Stimulated activated CD4-positive, alpha-beta T cell treated with anti-CD3 and anti-CD28 coated beads, Interleukin-15, amount 100 ng/mL, for 24 hours (primary cell): ENCODE results near the gene MARCHF3.
"Not testable (repeated sequence)": the region's sequence is repeated elsewhere in the genome, so short reads cannot be mapped to it uniquely, and the experiment has no call there.

Experiments
- DNase-seq: peaks from one replicate; pipeline ENCODE4 v3.0.0-alpha.2; 2020

Gene MARCHF3

DNA sequence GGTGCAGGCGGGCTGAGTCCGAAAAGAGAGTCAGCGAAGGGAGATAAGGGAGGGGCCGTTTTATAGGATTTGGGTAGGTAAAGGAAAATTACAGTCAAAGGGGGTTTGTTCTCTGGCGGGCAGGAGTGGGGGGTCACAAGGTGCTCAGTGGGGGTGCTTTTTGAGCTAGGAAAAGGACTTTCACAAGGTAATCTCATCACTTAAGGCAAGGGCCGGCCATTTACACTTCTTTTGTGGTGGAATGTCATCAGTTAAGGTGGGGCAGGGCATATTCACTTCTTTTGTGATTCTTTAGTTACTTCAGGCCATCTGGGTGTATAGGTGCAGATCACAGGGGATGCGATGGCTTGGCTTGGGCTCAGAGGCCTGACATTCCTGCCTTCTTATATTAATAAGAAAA, 191.0 kb downstream of the MARCHF3 start:
- not testable (repeated sequence) for DNase-seq

DNA sequence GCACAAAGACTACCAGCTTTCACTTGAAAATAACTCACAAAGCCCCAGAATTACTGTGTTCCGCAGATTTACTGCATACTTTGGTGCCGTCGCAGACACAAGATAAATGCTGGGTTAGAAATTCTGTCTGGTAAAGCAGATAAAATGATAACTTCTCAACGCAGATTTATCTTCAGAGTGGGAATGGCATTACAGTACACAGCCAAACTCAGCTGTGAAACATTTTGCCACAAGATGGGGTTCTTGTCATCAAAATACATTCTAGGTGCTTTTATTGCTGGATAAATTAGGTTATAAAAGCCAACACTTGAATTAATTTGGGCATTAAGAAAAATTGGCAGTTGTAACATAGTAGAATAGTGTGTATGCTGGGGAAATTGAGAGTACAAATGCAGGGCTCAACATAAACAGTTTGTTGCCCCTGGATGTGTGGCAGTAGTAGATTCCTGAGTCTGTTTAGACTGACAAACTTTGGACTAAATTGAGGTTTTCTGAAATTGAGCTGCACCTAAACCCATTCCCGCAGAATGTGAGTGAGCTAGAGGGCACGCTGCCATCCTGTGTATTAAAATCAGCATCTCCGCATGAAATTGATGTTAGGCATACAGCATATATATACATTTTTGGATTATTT, 192.3 kb downstream of the MARCHF3 start:
- DNase-seq: no peak

DNA sequence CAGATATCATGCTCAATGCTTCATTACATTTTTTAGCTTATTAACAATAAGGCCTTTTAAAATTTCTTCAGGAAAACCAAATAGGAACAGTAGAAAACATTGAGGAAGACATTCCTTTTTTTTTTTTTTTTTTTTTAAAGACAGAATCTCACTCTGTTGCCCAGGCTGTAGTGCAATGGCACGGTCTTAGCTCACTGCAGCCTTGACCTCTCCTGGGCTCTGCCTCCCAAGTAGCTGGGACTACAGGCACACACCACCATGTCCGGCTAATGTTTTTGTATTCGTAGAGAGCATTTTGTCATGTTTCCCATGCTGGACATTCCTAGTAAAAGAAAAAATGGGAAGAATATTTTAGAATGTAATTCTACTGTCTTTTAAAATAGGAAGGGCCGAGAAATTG, 193.1 kb downstream of the MARCHF3 start:
- no peak for DNase-seq

DNA sequence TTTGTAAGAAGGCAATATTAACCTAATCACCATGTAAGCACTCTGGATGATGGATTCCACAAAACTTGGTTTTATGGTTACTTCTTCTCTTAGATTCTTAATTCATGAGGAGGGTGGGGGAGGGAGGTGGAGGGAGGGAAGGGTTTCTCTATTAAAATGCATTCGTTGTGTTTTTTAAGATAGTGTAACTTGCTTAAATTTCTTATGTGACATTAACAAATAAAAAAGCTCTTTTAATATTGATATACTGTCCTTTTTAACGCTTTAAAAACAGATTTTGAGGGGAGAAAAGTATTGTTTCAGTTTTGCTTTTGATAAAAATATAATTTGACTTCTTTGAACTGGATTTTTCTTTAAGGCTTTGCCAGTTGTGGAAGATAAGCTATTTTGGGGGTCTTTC, 193.6 kb downstream of the MARCHF3 start:
- no peak for DNase-seq

DNA sequence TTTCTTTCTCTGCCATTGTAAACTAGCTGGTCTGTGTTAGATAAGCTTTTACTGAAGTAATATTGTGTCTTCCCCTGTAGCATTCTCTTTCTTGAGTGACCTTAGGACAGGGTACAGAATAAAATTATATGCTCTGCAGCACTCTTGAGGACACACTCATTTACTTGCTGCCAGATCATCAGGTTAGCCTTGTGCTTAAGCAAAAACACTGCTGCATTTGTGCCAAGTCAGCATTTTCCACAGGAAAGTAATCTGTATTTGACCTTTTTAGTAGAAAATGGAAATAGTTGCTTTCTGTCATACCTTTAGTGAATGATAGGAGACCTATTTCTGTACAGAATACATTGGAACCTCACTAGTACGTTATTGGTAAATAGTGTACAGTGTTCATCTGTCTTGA, 199.2 kb downstream of the MARCHF3 start:
- no peak for DNase-seq

DNA sequence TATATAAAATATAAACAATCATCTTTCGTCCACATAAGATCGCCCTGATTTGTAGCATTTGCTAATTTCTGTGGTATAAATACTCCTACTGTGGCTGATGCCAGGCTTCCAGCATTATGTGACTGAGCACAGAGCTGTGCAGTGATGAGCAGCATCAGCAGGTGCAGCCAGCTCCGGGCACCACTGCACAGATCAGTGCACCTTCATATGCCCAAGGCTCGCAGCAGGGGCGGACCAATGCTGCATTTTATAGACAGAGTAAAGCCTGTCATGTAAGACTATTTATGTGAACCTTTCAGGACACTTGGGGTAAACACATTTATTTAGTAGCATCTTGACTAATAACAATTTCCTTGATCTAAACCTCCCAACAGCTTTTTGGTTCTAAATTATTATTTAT, 200.3 kb downstream of the MARCHF3 start:
- no peak for DNase-seq

DNA sequence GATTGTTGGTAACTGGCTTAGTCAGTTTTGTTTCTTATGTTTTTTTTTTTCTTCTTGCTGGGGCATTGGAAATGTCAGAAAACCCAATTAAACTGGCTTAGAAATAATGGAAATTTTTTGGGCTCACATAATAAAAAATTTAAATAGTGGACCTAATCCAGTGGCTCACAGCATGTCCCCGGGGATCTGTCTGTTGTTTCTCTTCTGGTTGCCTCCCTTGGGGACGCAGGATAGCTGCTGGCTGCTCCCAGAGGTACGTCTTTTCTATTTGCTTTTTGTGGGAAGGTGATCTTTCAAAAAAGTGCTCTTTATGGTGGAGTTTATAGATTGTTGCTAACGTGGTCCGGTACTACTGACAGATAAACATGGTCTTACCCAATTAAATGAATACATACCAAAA, 201.3 kb downstream of the MARCHF3 start:
- DNase-seq: no peak

DNA sequence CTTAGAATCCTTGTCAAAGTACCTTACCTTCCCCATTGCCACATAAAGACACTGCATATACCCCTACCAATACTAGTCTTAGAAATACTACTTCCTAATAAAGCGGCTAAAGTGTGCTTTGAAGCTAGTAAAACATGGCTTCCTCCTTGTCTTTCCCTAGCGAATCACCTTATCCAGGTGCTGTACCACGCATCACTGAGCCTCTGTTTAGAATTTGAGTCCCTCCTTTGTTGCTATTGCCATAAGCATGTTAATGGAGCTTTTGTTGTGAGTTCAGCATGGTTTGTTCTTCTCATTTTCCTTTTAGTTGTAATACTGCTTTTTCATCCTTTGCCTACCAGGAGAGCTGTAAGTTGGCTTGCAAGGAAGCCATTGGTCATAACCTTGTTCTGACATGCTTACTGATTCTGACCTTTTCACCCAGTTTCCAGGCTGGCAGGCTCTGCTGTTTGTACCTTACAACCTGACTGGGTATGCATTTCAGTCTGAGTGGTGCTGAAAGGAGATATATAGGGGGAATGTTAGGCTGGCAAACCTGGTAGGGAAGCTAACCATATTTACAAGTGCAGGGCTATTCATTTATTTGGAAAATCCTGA, 203.6 kb downstream of the MARCHF3 start:
- no peak for DNase-seq

DNA sequence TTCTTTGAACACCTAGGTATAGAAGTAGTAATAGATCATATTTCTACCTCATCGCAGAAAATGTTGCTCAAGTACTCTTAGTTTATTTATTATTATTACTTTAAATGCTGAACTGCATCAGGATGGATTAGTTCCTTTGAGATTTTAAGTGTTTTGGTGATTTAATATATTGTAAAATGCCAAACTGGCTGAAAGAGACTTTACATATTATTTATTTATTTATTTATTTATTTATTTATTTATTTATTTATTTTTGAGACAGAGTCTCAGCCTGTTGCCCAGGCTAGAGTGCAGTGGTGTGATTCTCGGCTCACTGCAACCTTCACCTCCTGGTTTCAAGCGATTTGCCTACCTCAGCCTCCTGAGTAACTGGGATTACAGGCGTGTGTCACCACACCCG, 211.1 kb downstream of the MARCHF3 start:
- no peak for DNase-seq

DNA sequence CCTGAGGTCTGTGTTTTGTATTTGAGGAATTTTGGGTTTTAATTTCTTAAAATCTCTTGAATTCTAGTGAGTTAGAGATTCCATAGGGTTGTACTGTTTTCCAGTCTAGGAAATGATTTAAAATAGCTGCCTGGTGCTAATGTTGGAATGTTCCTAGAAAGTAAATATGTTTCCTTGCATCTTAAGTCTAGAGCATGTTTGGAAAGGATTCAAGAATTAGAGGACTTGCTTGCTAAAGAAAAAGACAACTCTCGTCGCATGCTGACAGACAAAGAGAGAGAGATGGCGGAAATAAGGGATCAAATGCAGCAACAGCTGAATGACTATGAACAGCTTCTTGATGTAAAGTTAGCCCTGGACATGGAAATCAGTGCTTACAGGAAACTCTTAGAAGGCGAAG, 211.6 kb downstream of the MARCHF3 start:
- no peak for DNase-seq
